ENCODE data around the gene FRA10AC1.

Gene FRA10AC1

DNA sequence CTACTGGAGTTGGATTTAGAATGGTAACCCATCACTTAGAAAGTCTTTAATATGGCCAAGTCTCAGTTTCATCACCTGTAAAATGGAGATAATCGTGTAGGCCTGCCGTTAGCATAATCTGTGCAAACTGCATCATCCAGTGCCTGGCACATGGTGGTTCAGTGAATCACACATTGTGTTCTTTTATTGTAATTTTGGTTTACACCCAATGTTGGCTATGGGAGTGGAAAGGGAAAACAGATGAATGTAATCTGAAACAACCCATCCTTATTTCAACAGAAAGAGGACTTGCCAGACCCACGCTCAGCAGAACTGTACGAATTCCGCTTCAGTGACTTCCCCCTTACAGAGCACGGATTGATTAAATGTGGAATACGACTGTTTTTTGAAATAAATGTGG, 62.6 kb downstream of the FRA10AC1 start:
- Mint-ChIP-seq H3K9me3 (no peaks in the 10 kb centered on the region), H3K27me3 (ENCODE audit: low read depth, poor library complexity) (peaks cover 14% of the 10 kb centered on the region), H3K27ac (no peak overlapping the region), H3K36me3 (ENCODE audit: low read depth) (no peaks in the 10 kb centered on the region), H3K4me1 (no peaks in the 10 kb centered on the region), H3K4me3 (no peak overlapping the region)
- TF ChIP-seq, protein P1, sequence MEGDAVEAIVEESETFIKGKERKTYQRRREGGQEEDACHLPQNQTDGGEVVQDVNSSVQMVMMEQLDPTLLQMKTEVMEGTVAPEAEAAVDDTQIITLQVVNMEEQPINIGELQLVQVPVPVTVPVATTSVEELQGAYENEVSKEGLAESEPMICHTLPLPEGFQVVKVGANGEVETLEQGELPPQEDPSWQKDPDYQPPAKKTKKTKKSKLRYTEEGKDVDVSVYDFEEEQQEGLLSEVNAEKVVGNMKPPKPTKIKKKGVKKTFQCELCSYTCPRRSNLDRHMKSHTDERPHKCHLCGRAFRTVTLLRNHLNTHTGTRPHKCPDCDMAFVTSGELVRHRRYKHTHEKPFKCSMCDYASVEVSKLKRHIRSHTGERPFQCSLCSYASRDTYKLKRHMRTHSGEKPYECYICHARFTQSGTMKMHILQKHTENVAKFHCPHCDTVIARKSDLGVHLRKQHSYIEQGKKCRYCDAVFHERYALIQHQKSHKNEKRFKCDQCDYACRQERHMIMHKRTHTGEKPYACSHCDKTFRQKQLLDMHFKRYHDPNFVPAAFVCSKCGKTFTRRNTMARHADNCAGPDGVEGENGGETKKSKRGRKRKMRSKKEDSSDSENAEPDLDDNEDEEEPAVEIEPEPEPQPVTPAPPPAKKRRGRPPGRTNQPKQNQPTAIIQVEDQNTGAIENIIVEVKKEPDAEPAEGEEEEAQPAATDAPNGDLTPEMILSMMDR (IDR thresholded peaks at IDR 0.05) = no peak
- DNase-seq = no peak

DNA sequence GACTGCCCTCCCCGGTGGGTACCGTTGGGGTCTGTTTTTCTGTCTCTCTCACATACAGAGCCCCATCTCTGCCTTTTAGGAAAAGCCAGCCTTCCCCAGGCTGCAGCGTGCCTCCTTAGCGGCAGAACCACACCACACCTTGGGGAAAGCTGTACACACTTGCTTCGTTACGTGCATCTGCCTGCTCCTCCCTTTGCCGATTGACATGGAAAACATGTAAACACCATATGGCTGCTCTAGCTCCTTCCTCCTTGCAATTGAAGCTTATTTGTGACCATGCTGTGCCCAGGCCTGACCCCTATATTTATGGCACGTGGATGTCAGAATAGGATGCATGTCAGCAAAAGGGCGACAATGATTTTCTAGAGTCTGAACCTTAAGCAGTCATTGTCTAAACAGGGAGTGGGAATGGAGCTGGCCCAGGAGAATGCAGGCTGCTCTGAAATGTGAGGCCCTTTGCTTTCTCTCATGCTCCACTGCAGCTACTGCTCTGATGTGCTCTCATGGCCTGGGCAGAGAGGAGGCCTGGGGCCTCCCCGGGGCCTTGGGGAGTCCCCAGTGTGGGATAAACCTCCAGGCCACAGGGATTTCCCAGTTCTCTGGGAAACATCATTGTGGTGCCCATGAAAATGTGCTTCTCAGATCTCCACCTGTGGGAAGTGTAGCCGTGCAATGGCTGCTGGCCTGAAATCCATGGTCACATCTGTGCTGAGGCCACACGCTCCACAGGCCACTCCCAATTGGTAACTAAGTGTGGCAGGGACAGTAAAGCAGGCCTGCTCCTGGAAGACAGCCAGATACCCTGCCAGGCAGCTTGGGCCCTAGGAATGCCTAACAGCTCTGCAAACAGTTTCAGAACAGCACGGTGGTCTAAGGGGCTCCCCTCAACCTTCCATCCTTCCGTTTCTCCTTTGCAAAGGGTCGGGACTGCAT, 71.5 kb downstream of the FRA10AC1 start:
- no peak overlapping the region for H3K27ac Mint-ChIP-seq
- TF ChIP-seq, protein P1 (IDR thresholded peaks at IDR 0.05) = no peak
- no peak overlapping the region for H3K4me3 Mint-ChIP-seq
- no peaks in the 10 kb centered on the region for H3K36me3 Mint-ChIP-seq (ENCODE audit: low read depth)
- peaks cover 4% of the 10 kb centered on the region for H3K9me3 Mint-ChIP-seq
- no peak for DNase-seq
- H3K4me1 Mint-ChIP-seq = peaks cover 38% of the 10 kb centered on the region
- peaks cover 13% of the 10 kb centered on the region for H3K27me3 Mint-ChIP-seq (ENCODE audit: low read depth, poor library complexity)

DNA sequence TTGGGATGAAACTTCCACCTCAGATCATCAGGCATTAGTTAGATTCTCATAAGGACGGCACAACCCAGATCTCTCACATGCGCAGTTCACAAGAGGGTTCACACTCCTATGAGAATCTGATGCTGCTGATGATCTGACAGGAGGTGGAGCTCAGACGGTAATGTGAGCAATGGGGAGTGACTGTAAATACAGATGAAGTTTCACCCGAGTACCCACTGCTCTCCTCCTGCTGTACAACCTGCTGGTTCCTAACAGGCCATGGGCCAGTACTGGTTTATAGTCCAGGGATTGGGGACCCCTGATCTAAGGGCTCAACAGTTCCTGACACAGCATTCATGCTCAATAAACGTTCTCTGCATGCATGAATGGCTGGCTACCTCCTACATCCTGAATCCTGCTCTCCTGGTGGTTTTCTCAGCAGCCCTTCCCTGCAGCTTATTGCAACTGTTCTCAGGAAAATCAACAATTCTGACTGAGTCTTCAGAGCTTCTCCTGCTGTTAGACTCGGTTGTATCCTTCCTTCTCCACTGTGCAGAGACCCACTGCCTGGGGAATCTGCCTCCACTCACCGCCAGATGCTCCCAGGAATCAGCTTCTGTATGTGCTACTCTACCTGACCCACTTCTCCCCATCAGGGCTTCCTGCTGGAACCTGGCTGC, 72.6 kb downstream of the FRA10AC1 start:
- Mint-ChIP-seq H3K27ac (no peak overlapping the region), H3K36me3 (ENCODE audit: low read depth) (no peaks in the 10 kb centered on the region), H3K4me1 (peaks cover 38% of the 10 kb centered on the region), H3K4me3 (peak overlapping the region; percentile 41), H3K27me3 (ENCODE audit: low read depth, poor library complexity) (peaks cover 9% of the 10 kb centered on the region), H3K9me3 (peaks cover 4% of the 10 kb centered on the region)
- TF ChIP-seq, protein P1 (IDR thresholded peaks at IDR 0.05) = no peak
- DNase-seq = no peak

DNA sequence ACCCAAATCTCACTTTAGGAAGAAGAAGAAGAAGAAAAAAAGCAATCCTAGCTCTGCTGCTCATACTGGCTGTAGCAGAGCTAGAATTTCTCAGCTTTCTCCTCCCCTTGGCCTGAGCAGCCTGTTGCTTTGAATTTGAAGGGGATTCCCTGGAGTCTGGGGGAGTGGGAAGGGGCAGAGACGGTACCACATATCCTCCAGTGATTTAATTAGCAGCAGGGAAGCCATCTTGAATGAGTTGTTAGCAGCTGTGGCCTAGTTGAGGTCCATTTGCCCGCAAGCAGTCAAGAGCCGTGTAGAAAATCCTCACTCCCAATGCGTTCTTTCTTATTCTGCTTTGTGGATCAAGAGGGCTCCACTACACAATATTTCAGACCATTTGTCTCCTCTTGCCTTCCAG, 73.5 kb downstream of the FRA10AC1 start:
- peaks cover 38% of the 10 kb centered on the region for H3K4me1 Mint-ChIP-seq
- peaks cover 4% of the 10 kb centered on the region for H3K9me3 Mint-ChIP-seq
- H3K27me3 Mint-ChIP-seq (ENCODE audit: low read depth, poor library complexity) = peaks cover 9% of the 10 kb centered on the region
- peak overlapping the region; percentile 56 for H3K27ac Mint-ChIP-seq
- no peak overlapping the region for H3K4me3 Mint-ChIP-seq
- TF ChIP-seq, protein P1 (IDR thresholded peaks at IDR 0.05) = no peak
- H3K36me3 Mint-ChIP-seq (ENCODE audit: low read depth) = no peaks in the 10 kb centered on the region
- DNase-seq = no peak

DNA sequence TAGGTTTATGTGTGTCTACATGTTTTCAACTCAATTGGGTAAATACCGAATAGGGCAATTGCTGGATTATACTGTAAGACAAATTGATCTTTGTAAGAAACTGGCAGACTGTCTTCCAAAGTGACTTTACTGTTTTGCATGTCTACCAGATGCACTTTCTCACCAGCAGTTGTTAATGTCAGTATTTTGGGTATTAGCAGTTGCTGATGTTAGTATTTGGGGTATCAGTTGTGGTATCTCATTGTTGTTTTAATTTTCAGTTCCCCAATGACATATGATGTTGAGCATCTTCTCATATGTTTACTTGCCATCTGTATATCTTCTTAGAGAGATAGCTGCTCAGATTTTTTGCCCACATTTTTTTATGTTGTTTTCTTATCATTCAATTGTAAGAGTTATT, 79.5 kb downstream of the FRA10AC1 start:
- H3K27me3 Mint-ChIP-seq (ENCODE audit: low read depth, poor library complexity) = peaks cover 43% of the 10 kb centered on the region
- H3K27ac Mint-ChIP-seq = no peak overlapping the region
- DNase-seq = no peak
- no peaks in the 10 kb centered on the region for H3K4me1 Mint-ChIP-seq
- H3K4me3 Mint-ChIP-seq = no peak overlapping the region
- no peaks in the 10 kb centered on the region for H3K36me3 Mint-ChIP-seq (ENCODE audit: low read depth)
- TF ChIP-seq, protein P1 (IDR thresholded peaks at IDR 0.05) = no peak
- no peaks in the 10 kb centered on the region for H3K9me3 Mint-ChIP-seq
